ENCODE measurements around the gene DYNC1H1.

DNA sequence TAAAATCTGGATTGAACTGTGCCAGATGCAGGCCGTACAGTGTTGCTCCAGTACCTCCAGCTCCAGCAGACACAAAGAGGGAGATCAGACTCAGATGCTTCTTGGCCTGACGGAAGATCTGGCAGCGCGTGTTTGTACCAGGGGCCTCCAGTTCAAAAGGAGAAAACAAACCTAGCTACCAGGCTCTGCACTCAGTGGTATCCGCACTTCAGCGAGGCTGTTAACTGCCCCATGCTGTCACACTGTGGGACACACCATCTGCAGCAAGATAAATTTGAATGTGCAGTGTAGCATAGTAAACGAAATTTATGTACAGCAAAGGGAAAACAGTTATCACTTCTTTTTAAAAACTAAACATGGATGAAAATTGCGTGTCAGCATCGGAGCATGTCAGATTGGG, 5.1 kb downstream of the DYNC1H1 start:
- TF ChIP-seq, protein P1, sequence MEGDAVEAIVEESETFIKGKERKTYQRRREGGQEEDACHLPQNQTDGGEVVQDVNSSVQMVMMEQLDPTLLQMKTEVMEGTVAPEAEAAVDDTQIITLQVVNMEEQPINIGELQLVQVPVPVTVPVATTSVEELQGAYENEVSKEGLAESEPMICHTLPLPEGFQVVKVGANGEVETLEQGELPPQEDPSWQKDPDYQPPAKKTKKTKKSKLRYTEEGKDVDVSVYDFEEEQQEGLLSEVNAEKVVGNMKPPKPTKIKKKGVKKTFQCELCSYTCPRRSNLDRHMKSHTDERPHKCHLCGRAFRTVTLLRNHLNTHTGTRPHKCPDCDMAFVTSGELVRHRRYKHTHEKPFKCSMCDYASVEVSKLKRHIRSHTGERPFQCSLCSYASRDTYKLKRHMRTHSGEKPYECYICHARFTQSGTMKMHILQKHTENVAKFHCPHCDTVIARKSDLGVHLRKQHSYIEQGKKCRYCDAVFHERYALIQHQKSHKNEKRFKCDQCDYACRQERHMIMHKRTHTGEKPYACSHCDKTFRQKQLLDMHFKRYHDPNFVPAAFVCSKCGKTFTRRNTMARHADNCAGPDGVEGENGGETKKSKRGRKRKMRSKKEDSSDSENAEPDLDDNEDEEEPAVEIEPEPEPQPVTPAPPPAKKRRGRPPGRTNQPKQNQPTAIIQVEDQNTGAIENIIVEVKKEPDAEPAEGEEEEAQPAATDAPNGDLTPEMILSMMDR (IDR thresholded peaks at IDR 0.05 in 8 of 11, conservative IDR thresholded peaks at IDR 0.05 in 3 of 11) = no peak
- TF ChIP-seq POLR2AphosphoS5 (IDR thresholded peaks at IDR 0.05) = no peak

All from spleen (tissue), 7 donors.